HEK293 (cell line): ENCODE results near the gene PAQR5.

Source experiments
- EGR2 ChIP-seq: fragments of 450-650 bp; formaldehyde crosslinking; IDR thresholded peaks from 2 replicates; pipeline ENCODE4 v1.5.1; 2016; ENCODE audit warnings: low read depth, missing biosample characterization, missing genetic modification characterization
- KLF10 ChIP-seq: fragments of 450-650 bp; IDR thresholded peaks from 2 replicates; pipeline ENCODE4 v1.5.1; 2018; ENCODE audit warnings: missing biosample characterization, mild to moderate bottlenecking, missing genetic modification characterization
- KLF17 ChIP-seq: fragments of 450-650 bp; formaldehyde crosslinking; IDR thresholded peaks from 2 replicates; pipeline ENCODE4 v1.5.1; 2016; ENCODE audit warnings: missing biosample characterization, missing genetic modification characterization
- PBX3 ChIP-seq: sonication (generic); formaldehyde crosslinking; IDR thresholded peaks from 2 replicates; pipeline ENCODE4 v1.8.1; 2022; ENCODE audit warnings: mild to moderate bottlenecking, moderate library complexity, missing genetic modification reagents
- WT1 ChIP-seq: fragments of 450-650 bp; formaldehyde crosslinking; IDR thresholded peaks from 2 replicates; pipeline ENCODE4 v1.5.1; 2016; ENCODE audit warnings: missing biosample characterization, missing genetic modification characterization
- ZFP69B ChIP-seq: fragments of 450-650 bp; formaldehyde crosslinking; IDR thresholded peaks from 2 replicates; pipeline ENCODE4 v1.5.1; 2016; ENCODE audit warnings: missing biosample characterization, missing genetic modification characterization
- ZNF121 ChIP-seq: fragments of 450-650 bp; formaldehyde crosslinking; IDR thresholded peaks from 2 replicates; pipeline ENCODE4 v1.5.1; 2016; ENCODE audit warnings: missing biosample characterization, missing genetic modification characterization
- ZNF133 ChIP-seq: fragments of 450-650 bp; formaldehyde crosslinking; IDR thresholded peaks from 2 replicates; pipeline ENCODE4 v1.5.1; 2016; ENCODE audit warnings: missing biosample characterization, missing genetic modification characterization
- ZNF146 ChIP-seq: fragments of 450-650 bp; formaldehyde crosslinking; IDR thresholded peaks from 2 replicates; pipeline ENCODE4 v1.5.1; 2016; ENCODE audit warnings: missing biosample characterization, missing genetic modification characterization
- ZNF148 ChIP-seq: fragments of 450-650 bp; formaldehyde crosslinking; IDR thresholded peaks from 2 replicates; pipeline ENCODE4 v1.5.0; 2017; ENCODE audit warnings: missing biosample characterization, missing genetic modification characterization, borderline replicate concordance
- ZNF16 ChIP-seq: fragments of 450-650 bp; formaldehyde crosslinking; IDR thresholded peaks from 2 replicates; pipeline ENCODE4 v1.5.1; 2016; ENCODE audit warnings: low read depth, missing biosample characterization, missing genetic modification characterization
- ZNF239 ChIP-seq: fragments of 450-650 bp; formaldehyde crosslinking; IDR thresholded peaks from 2 replicates; pipeline ENCODE4 v1.5.1; 2016; ENCODE audit warnings: missing biosample characterization, missing genetic modification characterization
- ZNF292 ChIP-seq: fragments of 450-650 bp; formaldehyde crosslinking; IDR thresholded peaks from 2 replicates; pipeline ENCODE4 v1.5.1; 2016; ENCODE audit warnings: low read depth, missing biosample characterization, missing genetic modification characterization, borderline replicate concordance
- ZNF302 ChIP-seq: fragments of 450-650 bp; formaldehyde crosslinking; IDR thresholded peaks from 2 replicates; pipeline ENCODE4 v1.5.1; 2016; ENCODE audit warnings: missing biosample characterization, missing genetic modification characterization, low read depth
- ZNF324 ChIP-seq: fragments of 450-650 bp; formaldehyde crosslinking; IDR thresholded peaks from 2 replicates; pipeline ENCODE4 v1.5.1; 2016; ENCODE audit warnings: missing biosample characterization, missing genetic modification characterization
- ZNF335 ChIP-seq: fragments of 450-650 bp; formaldehyde crosslinking; conservative IDR thresholded peaks from 2 replicates; pipeline ENCODE4 v1.5.1; 2016; ENCODE audit warnings: missing biosample characterization, missing genetic modification characterization
- ZNF341 ChIP-seq: fragments of 450-650 bp; formaldehyde crosslinking; IDR thresholded peaks from 2 replicates; pipeline ENCODE4; 2016; ENCODE audit warnings: low read depth, missing biosample characterization, missing genetic modification characterization
- ZNF398 ChIP-seq: fragments of 450-650 bp; formaldehyde crosslinking; IDR thresholded peaks from 2 replicates; pipeline ENCODE4 v1.5.1; 2017; ENCODE audit warnings: missing biosample characterization, missing genetic modification characterization
- ZNF423 ChIP-seq: fragments of 450-650 bp; formaldehyde crosslinking; IDR thresholded peaks from 2 replicates; pipeline ENCODE4 v1.5.1; 2016; ENCODE audit warnings: missing biosample characterization, missing genetic modification characterization
- ZNF473 ChIP-seq: fragments of 450-650 bp; formaldehyde crosslinking; IDR thresholded peaks from 2 replicates; pipeline ENCODE4 v1.5.1; 2017; ENCODE audit warnings: missing biosample characterization, missing genetic modification characterization
- ZNF555 ChIP-seq: fragments of 450-650 bp; formaldehyde crosslinking; conservative IDR thresholded peaks from 2 replicates; pipeline ENCODE4 v1.5.1; 2017; ENCODE audit warnings: missing biosample characterization, mild to moderate bottlenecking, missing genetic modification characterization, inconsistent platforms
- ZNF560 ChIP-seq: fragments of 450-650 bp; formaldehyde crosslinking; IDR thresholded peaks from 2 replicates; pipeline ENCODE4 v1.5.1; 2017; ENCODE audit warnings: missing biosample characterization, missing genetic modification characterization, borderline replicate concordance
- ZNF624 ChIP-seq: fragments of 450-650 bp; formaldehyde crosslinking; IDR thresholded peaks from 2 replicates; pipeline ENCODE4 v1.5.1; 2017; ENCODE audit warnings: missing biosample characterization, missing genetic modification characterization
- ZNF626 ChIP-seq: fragments of 450-650 bp; sonication (Bioruptor Pico); formaldehyde crosslinking; IDR thresholded peaks from 2 replicates; pipeline ENCODE4 v1.5.1; 2018; ENCODE audit warnings: missing biosample characterization, missing genetic modification characterization, inconsistent platforms
- ZNF629 ChIP-seq: fragments of 450-650 bp; formaldehyde crosslinking; IDR thresholded peaks from 2 replicates; pipeline ENCODE4 v1.5.1; 2017; ENCODE audit warnings: missing biosample characterization, missing genetic modification characterization
- ZNF654 ChIP-seq: fragments of 450-650 bp; formaldehyde crosslinking; IDR thresholded peaks from 2 replicates; pipeline ENCODE4 v1.5.1; 2016; ENCODE audit warnings: low read depth, missing biosample characterization, missing genetic modification characterization
- ZNF658 ChIP-seq: fragments of 450-650 bp; formaldehyde crosslinking; IDR thresholded peaks from 2 replicates; pipeline ENCODE4; 2016; ENCODE audit warnings: missing biosample characterization, missing genetic modification characterization
- ZNF660 ChIP-seq: fragments of 450-650 bp; IDR thresholded peaks from 2 replicates; pipeline ENCODE4 v1.5.1; 2018; ENCODE audit warnings: missing biosample characterization, mild to moderate bottlenecking, missing genetic modification characterization
- ZNF677 ChIP-seq: fragments of 450-650 bp; IDR thresholded peaks from 2 replicates; pipeline ENCODE4 v1.5.0; 2018; ENCODE audit warnings: missing biosample characterization, mild to moderate bottlenecking, missing genetic modification characterization, moderate library complexity
- ZNF777 ChIP-seq: fragments of 450-650 bp; formaldehyde crosslinking; IDR thresholded peaks from 2 replicates; pipeline ENCODE4 v1.5.1; 2017; ENCODE audit warnings: missing biosample characterization, missing genetic modification characterization, borderline replicate concordance
- ZNF785 ChIP-seq: fragments of 450-650 bp; formaldehyde crosslinking; IDR thresholded peaks from 2 replicates; pipeline ENCODE4 v1.5.1; 2016; ENCODE audit warnings: missing biosample characterization, missing genetic modification characterization
- ZNF792 ChIP-seq: fragments of 450-650 bp; formaldehyde crosslinking; IDR thresholded peaks from 2 replicates; pipeline ENCODE4 v1.5.1; 2016; ENCODE audit warnings: missing biosample characterization, missing genetic modification characterization
- ZSCAN23 ChIP-seq: fragments of 450-650 bp; formaldehyde crosslinking; IDR thresholded peaks from 2 replicates; pipeline ENCODE4 v1.5.1; 2016; ENCODE audit warnings: missing biosample characterization, missing genetic modification characterization

The PAQR5 gene

GRCh38 chr15:69452692-69453521 is 154.2 kb downstream of the PAQR5 start, which contains the start of gene RPLP1 (continued):
- TF ChIP-seq PBX3 (CRISPR knock-in tag): peak; percentile 35; the same call in 1 of the 2 replicates
- TF ChIP-seq ZNF777: no peak; the same call in 1 of the 2 replicates
- TF ChIP-seq ZNF341: no peak
- TF ChIP-seq ZNF121 (tag by site-specific recombination): 0 out of 2 replicates have a peak, but pooled peaks have one; percentile 31
- TF ChIP-seq ZFP69B (tag by site-specific recombination): peak; percentile 76
- TF ChIP-seq ZNF658: peak; percentile 14; the same call in 1 of the 2 replicates
- no peak for TF ChIP-seq ZNF654 (tag by site-specific recombination)
- TF ChIP-seq KLF17: peak; percentile 87
- no peak for TF ChIP-seq ZNF292 (tag by site-specific recombination)
- no peak for TF ChIP-seq ZNF560
- peak; percentile 45; the same call in 1 of the 2 replicates for TF ChIP-seq KLF10 (tag by site-specific recombination)
- no peak for TF ChIP-seq ZNF423 (tag by site-specific recombination)
- TF ChIP-seq ZNF146 (tag by site-specific recombination): 0 out of 2 replicates have a peak, but pooled peaks have one; percentile 54
- TF ChIP-seq ZNF677 (tag by site-specific recombination): no peak
- peak; percentile 69; the same call in 1 of the 2 replicates for TF ChIP-seq ZNF133
- peak; percentile 94 for TF ChIP-seq ZNF324 (tag by site-specific recombination)
- peak; percentile 94 for TF ChIP-seq ZNF335 (tag by site-specific recombination)
- TF ChIP-seq ZNF629 (tag by site-specific recombination): peak; percentile 72; the same call in 1 of the 2 replicates
- no peak for TF ChIP-seq WT1 (tag by site-specific recombination)
- TF ChIP-seq ZNF624 (tag by site-specific recombination): peak; percentile 93
- TF ChIP-seq ZNF148 (tag by site-specific recombination): peak; percentile 62; the same call in 1 of the 2 replicates
- TF ChIP-seq ZNF785: peak; percentile 89; the same call in 1 of the 2 replicates
- peak; percentile 92 for TF ChIP-seq ZSCAN23 (tag by site-specific recombination)
- TF ChIP-seq ZNF239 (tag by site-specific recombination): peak; percentile 84; the same call in 1 of the 2 replicates
- no peak for TF ChIP-seq ZNF555 (tag by site-specific recombination)
- TF ChIP-seq EGR2 (tag by site-specific recombination): peak; percentile 81
- TF ChIP-seq ZNF398 (tag by site-specific recombination): no peak
- 0 out of 2 replicates have a peak, but pooled peaks have one; percentile 28 for TF ChIP-seq ZNF302 (tag by site-specific recombination)
- TF ChIP-seq ZNF16 (tag by site-specific recombination): no peak
- TF ChIP-seq ZNF473 (tag by site-specific recombination): no peak; the same call in 1 of the 2 replicates
- peak; percentile 77 for TF ChIP-seq ZNF660 (tag by site-specific recombination)
- no peak for TF ChIP-seq ZNF626 (tag by site-specific recombination)
- peak; percentile 95 for TF ChIP-seq ZNF792
